GM20431 (cell line): ENCODE measurements around the gene PRKN.
"Not testable (repeated sequence)": the region's sequence is repeated elsewhere in the genome, so short reads cannot be mapped to it uniquely, and the experiment has no call there.

Experiments
- in situ Hi-C: fragments of 300-500 bp; cut with MseI, MboI; formaldehyde crosslinking; loops from one replicate; pipeline ENCODE4 v1.15.0; 2020; ENCODE audit warnings: low sequenced_read_pairs; ENCODE audit not compliant: unreplicated experiment

PRKN gene

DNA sequence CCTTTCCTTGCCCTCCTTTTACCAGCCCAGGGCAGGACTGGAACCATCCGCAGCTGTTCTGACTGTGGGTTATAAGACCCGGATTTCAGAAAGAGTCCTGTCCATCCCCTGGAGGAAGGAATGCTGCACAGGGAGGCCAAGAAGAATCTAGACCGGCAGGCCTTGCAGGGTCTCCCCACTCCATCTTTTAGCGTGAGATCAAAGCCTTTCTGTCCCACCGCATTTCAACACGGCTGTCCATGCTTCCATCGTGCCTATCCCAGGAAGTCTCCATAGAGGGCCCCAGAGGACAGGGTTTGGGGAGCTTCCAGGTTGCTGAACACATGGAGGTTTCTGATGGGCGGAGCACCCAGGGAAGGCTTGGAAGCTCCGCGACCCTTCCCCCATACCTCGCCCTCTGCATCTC is 1374.4 kb downstream of the PRKN start:
- in situ Hi-C loops, result loop anchor here (25.0 kb wide), 1 partner anchor 216 kb away; no protein-coding TSS in a partner anchor

DNA sequence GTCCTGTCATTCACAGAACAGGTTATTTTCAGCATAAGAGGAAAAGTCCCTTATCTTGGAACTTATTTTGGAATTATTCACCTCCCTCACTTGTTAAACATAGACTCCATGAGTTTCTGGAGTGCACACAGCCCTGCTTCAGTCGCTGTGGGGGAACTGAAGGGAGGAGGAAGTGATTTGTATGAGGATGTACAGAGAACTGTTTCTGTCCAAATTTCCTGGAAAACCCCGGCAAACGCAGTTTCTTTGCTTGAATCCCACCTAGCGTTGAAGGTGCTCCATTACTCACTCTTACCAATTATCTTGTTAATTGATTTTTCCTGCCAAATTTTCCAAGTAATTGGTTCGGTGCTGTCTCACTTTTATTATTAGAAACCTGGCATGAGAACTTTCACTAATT is 1375.7 kb downstream of the PRKN start:
- in situ Hi-C loops, result loop anchor here (25.0 kb wide), 1 partner anchor 215 kb away; no protein-coding TSS in a partner anchor

DNA sequence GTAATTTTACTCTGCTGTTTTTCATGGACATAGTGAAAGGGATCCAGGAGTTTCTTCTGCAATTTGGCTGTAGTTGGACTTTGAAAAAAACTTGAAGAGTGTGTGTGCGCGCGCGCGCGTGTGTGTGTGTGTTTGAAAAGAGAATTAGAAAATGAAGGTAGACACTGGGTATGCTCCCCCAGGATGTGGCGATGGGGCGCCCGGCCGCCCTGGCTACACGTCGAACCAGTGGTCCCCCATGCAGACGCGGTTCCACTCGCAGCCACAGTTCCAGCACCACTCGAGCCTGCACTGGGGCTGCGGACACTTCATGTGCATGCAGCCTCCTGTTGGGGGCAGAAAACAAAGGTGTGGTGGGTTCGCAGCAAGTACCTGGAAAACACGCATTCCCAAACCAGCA is 1377.7 kb downstream of the PRKN start:
- in situ Hi-C loops, result loop anchor here (25.0 kb wide), 1 partner anchor 213 kb away; no protein-coding TSS in a partner anchor

DNA sequence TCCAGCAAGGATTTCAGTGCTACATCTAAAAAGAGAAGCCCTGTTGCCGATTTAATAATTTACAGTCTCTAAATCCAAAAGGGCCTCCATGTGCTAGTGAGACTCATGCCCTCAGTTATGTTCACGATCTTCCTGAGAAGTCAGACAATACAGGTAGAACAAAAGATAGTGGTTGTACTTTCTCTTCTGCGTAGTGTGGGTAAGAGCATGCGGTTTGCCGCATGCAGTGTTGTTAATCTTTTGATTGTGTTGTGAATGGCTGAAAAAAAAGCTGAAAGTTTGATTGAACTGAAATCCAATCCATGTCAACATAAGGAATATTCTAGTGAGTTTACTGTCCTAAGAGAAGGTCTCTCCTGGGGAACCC is 1379.0 kb downstream of the PRKN start:
- in situ Hi-C loops, result no loop called here

DNA sequence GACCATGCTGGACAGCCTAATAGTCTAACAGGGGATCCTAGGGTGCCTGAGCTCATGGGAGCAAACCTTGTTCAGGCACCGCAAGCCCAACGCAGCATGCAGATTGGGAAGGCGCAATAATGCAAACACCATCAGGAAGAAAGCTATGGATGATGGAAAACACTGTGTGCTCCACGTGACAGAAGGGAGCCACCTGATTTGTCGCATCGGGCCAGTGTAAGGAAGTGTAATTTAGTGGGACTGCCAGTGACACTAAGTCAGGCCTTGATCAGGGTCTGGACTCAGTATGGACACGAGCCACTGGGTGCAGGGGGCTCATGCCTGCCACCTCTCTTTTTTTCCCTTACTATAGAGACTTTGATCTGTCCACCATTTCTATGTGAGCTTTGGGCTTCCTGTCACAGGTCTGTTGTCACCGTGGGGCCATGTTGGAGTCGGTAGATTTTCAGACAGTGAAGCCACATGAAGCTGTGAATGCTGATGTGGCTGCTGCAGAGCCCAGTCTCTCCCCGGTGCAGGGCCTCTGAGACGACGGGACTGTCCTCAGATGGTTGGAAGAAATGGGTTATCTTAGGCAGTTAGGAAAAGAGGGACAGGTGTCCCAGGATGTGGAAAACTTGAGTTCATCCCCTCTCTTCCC is 1379.5 kb downstream of the PRKN start:
- in situ Hi-C loops, result no loop called here

DNA sequence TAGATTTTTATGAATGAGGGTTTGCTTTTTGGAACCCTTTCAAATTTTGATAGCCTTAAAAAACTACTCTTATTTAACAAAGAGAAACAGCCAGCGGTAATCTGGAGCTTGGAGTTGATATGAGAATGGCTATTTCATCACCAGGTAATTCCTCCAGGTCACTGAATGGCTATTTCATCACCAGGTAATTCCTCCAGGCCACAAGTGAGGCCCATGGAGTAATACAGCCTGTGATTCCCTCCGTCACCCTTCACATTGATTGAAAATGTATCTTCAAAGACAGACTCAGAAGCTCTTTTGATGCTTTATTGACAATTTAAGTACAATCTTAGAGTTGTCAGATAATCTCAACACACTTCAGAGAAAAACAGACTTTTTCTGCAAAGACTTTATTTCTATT is 1380.4 kb downstream of the PRKN start:
- in situ Hi-C loops, result no loop called here

DNA sequence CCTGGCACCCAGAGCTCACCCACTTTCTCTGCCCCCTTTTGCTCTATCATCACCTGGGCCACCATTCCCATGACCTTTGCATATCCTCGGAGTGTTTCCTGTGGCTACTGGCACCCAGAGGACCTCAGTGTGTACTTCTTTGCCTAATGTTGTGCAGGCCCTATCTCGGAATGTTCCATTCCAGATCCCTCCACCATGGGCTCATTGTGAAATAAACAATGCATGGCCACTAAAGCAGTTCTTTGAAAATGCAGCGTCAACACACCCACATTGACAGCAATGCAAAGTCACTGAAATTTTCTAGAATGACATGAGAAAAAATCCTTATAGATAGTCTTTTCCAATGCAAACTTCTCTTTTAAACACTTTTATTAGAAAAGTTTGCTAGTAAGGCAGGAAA is 1380.8 kb downstream of the PRKN start:
- in situ Hi-C loops, result no loop called here

DNA sequence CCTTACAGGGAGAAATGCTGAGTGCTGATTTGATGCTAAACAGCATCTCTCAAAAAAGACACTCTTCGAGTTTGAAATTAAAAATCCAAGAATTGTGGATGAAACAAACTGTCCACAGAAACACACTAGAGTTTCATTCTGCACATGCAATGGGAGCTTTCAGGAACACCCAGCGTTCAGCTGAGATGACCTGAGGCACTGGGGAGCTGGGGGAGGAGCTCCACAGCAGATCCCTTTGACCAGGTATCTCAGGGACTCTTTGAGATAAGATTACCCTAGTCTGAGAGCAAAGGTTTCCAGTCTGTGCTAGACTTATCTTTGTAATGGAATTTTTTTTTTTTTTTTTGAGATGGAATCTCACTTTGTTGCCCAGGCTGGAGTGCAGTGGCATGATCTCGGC is 1382.9 kb downstream of the PRKN start:
- in situ Hi-C loops, result no loop called here

DNA sequence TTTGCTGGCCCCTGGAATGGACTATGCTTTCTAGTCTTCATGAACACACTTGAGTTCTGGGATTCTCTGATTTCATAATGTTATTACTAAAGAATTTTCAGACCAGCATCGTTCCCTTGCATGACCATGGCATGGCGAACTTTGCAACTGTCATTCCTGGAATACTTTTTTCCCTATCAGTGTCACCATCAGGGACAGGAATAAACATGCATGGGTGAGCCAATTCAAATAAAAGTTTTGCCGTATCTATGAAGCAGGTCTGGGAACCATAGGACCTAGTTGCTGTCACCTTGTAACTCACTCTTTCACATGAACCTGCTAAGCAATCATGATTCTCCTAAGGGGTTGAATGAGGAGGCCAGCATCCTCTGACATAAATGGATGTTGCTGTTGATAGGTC is 1385.5 kb downstream of the PRKN start:
- in situ Hi-C loops, result no loop called here

DNA sequence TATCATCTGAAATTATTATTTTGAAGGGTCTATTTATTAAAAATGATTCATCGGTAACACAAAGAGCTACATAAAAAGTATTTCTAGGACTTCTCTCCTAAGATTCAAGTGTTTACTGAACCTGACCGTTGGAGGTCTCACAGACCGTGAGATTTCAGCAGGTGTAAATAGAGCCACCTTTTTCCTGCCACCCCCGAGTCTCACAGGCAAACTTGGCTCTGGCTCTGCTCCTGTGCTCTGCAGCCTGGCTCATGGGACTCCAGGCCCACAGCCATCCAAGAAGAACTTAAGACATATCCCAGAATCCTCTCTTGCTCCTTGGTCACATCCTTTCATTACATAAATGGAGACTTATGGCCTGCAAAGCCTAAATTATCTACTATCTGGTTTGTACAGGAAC is 1385.9 kb downstream of the PRKN start:
- in situ Hi-C loops, result no loop called here

DNA sequence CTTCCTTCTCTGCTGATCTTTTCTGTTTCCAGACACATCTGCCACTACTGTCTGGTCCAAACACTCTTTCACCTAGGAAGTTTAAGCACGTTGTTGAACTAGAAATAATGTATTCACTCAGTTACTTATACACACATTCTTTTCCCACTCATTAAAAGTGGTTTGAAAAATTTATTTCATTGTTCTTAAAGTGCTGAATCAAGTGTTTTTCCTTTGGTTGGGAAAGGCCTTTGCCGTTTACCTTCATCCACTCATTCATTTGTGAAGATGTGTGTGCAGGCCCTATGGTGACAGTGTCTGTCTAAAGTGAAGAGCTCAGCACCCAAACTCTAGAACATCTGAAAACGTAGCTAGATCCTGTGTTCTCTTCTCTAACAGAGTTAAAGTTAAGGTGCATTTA is 1389.6 kb downstream of the PRKN start:
- in situ Hi-C loops, result no loop called here

DNA sequence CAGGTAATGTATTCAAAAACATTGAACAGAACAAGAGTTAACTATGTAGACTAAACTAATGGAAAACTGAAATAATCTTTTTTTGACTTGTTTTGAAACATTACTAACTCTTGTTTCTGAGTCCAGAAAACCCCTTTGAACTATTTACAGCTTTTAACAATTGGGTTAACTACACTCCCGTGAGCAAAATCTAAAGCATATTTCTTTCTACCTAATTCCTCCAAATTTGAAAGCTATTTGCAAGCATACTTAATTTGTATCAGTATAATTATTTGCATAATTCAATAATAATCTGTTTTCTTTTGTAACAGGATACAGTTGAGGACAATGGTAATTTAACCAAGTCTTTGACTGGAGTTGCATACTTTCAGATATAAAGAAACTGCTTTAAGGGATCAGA is 1391.1 kb downstream of the PRKN start:
- in situ Hi-C loops, result no loop called here

DNA sequence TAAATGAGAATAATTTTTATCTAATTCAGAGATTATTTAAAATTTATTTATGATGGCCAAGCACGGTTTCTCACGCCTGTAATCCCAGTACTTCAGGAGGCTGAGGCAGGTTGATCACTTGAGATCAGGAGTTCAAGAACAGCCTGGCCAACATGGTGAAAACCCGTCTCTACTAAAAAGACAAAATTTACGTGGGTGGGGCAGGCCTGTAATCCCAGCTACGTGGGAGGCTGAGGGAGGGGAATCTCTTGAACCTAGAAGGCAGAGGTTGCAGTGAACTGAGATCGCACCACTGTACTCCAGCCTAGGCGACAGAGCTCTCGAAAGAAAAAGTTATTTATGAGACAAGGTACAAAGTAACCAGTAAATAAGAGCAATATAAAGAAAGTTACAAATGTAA is 1394.2 kb downstream of the PRKN start:
- in situ Hi-C loops, result no loop called here

DNA sequence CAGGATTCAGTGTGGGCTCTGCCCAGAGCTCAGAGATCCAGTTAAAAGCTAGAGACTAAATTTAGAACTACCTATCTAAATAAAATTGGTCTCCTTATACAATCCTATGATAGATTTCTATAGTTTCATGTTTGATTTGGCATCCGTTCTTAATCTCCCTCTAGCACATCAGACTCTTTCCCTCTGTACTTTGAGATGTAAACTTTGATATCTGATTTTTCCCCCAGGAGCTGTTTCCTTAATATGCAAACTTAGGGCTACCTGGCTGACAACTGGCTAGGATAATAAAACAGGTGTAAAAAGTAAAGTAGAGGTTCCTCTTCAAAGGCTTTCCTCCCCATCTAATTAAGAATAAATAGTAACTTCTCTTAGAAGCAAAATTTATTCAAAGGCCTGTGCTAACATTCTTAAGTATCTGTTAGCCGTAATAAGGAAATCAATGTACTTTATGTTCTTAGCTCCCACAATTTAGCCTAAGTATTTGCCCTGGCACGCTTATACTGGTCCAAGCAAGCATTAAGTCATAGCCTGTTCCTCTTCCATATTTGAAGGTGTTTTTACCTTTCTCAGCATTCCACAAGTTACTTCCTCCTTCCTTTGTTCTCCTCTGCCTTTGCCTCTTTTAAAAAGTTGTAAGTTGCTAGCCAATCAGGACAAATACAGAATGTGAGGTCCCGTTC is 1396.0 kb downstream of the PRKN start:
- in situ Hi-C loops, result not testable (repeated sequence)

DNA sequence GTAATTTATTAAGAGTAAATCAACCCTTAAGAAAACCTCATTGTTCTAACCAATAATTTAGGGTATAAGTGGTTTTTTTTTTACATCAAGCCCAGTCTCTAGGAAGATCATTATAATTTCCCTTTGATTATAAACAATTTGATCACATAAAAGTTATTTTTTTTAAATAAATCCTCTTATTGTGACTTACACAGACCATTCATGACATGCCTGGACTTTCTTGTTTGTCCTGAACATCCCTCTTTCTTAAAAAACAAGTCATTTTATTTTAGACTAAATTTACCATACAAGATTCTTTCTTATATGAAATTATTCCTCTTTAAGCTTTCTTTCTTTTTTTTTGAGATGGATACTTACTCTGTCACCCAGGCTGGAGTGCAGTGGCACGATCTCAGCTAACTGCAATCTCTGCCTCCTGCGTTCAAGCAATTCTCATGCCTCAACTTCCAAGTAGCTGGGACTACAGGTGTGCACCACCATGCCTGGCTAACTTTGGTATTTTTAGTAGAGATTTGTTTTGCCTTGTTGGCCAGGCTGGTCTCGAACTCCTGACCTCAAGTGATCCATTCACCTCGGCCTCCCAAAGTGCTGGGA is 1400.1 kb downstream of the PRKN start:
- in situ Hi-C loops, result no loop called here

DNA sequence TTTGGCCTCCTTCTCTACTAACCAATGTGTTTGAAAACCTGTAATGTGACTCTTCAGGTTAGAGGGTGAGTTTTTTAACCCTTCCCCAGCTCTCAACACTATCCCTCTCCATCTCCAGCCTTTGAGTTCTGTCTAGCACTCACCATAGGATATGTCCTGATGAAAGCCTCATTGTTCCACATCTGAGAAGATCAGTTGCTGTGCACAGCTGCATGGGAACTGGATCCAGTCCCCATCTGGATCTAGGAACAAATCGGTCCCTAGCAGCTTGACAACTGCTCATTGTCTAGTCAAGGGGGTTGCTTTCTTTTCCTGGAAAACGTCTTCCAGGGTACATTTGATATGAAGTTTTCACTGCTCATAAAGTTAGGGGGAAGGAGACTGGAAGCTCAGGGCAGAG is 1408.3 kb downstream of the PRKN start:
- in situ Hi-C loops, result no loop called here

DNA sequence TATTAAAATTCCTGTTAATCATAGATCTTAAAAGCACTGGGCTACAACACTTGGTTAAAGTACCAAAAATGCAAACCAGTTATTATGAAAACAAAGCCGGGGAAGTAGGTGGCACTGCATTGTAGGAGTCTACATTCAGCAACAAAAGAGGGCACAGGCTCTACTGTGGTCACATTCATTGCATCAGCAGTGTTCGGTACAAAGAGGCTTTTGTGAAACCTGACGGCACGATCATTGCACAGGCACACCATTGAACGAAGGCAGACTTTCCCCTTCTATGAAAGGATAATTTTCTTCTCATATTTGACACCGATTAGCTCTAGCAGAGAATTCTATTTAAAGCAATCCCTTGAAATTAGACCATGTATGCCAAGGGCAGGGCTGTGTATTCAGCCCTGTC is 1409.1 kb downstream of the PRKN start:
- in situ Hi-C loops, result no loop called here

DNA sequence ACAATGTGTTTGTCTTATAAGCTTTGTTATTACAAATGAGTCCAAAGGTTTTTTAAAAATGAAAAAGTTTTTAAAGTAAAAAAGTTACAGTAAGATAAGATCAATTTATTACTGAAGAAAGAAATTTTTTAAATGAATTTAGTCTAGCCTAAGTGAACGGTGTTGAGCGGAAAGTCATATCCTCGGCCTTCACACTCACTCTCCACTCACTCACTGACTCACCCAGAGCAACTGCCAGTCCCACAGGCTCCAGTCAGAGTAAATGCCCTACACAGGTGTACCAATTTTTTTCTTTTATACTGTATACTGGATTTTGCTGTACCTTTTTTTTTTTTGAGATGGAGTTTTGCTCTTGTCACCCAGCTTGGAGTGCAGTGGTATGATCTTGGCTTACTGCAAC is 1411.0 kb downstream of the PRKN start:
- in situ Hi-C loops, result no loop called here

DNA sequence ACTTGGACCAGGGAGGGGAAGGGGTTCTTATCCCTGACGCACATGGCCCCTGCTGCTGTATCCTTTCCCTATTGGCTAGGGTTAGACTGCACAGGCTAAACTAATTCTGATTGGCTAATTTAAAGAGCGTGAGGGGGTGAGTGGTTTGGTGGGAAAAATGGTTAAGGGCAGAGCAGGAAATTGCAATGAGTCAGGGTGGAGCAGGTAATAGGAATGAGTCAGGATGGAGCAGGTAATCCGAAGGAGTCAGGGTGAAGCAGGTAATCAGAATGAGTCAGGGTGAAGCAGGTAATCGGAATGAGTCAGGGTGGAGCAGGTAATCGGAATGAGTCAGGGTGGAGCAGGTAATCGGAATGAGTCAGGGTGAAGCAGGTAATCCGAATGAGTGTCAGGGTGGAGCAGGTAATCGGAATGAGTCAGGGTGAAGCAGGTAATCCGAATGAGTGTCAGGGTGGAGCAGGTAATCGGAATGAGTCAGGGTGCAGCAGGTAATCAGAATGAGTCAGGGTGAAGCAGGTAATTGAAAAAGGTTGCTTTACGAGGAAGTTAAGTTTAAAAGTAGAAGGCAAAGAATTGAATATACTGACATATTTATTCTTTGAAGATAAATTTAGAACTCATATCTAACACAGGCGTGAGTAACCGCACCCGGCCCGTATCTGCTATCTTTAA is 1412.2 kb downstream of the PRKN start:
- in situ Hi-C loops, result not testable (repeated sequence)

DNA sequence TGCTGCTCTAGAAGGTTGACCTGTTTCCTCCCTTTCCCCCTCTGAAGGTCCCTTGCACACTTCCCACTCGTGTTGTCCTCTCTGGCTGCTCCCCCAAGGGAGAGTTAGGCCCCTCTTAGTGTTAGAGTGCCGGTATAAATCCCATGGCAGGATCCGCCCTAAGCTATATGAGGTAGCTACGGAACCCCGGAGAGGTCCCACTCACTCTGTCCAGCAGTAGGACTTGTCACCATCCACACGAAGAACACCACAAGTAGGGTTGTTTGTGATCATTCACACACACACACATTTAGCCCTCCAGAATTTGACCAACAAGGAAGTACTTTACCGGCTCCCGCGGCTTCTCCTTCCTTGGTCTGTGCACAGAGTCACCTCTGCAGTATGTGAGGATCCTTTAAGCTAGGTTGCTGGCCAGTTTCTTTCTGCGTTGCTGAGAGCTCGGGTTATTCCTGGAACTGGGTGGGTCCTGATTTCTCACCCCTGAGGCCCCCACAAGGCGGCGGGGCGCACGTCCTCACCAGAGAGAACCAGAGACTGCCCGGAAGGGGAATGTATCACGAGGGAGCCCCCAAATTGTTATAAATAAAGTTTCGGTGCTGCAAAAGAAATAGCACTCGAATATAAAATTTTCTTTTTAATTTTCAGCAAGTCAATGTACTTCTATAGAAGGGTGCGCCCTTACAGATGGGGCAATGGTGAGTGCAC is 1412.9 kb downstream of the PRKN start:
- in situ Hi-C loops, result not testable (repeated sequence)
